ENCODE results near the gene POU2AF1.

Gene POU2AF1

DNA sequence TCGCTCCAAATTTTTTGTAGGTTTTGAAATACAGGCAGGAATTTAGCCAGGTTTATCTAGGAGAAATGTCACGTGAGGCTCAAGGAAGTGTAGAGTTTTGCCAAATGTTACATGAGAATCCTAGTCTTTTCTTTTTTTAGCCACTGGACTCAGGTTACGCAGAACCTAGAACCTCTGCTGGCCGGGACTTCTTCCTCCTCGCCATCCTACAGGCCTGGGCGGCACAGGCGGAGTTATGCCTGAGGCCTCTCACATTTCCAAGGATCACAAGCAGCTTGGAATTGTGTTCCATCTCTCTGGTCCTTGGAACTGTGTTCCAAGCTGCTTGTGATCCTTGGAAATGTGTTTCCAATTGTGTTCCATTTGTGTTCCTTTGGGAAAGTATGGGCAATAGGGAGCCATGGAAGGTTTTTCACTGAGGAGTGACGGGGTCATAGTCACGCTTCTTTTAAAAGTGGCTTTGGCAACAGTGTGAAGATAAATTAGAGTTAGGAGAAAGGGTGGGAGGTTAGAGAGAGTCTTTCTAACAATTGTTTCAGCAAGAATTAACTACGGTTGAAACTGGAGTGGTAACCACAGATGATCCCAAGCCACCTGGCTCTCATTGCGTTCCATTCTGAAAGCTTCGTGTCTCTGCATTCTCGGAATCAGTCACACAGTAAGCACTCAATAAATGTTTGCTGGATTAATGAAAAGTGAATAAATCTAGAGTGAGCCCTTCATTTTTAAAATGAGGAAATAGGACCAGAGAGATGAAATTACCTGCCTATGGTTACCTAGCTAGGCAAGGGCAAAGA is 12.5 kb upstream of the POU2AF1 start:
- in situ Hi-C loops (cut with MboI; ENCODE audit: low sequenced_read_pairs), result no loop called here

DNA sequence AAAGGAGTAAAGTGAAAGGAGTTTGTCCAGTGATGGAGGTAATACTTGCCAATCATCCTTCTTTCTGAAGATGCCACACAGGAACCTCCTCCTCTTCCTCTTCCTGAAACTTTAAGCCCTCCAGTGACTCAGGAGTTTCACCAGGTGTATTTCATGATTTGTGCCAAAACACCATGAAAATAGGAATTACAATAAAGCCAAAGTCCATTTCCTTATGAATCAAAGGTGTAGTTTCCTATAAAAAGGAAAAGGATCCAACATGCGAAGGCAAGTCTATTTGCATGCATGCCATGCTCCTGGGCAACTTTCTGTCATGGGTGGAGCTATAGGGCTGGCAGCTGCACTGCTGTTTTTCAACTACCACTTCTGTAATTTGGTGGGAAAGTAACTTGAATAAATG is 9.8 kb upstream of the POU2AF1 start:
- in situ Hi-C loops (cut with MboI; ENCODE audit: low sequenced_read_pairs), result no loop called here

GRCh38 chr11:111388420-111388819 is 9.3 kb upstream of the POU2AF1 start:
- in situ Hi-C loops (cut with MboI; ENCODE audit: low sequenced_read_pairs), result no loop called here

DNA sequence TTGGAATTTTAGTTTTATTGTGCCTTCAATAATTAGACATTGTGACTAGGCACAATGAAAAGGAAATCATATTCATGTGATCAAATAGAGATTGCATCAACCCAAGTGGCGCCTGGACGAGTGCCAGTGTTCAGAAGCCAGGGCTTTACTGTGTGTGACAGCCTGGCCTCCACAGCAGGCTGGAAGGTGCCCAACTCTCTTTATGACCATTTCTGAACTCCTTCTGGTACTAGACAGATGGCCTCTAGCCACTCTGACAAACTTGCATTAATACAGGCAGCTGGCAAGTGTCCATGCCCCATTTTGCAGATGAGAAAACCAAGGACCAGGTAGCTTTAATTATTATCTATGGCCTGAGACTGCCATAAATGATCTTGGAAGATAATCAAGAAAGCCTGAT is 8.3 kb upstream of the POU2AF1 start:
- in situ Hi-C loops (cut with MboI; ENCODE audit: low sequenced_read_pairs), result no loop called here

- in situ Hi-C loops (cut with MboI; ENCODE audit: low sequenced_read_pairs), result no loop called here
Measured at GRCh38 chr11:111386611-111387150, 7.6 kb upstream of the POU2AF1 start.

DNA sequence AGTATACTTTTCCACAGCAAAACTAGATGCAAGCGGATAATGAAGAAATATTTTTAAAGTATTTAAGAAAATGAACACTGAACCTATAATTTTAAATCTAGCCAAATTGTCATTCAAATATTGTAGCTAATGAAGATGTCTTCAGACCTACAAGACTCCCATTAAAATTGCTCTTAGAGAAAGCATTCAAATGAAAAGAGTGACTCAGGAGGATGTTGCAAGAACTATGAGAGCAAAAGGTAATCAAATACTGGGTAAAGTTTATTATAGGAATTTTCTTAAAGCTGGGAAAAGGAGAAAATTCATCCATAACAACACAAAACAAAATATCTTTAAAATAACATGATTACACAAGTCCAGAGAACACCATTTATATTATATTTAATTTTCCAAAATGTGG is 5.4 kb upstream of the POU2AF1 start:
- in situ Hi-C loops (cut with MboI; ENCODE audit: low sequenced_read_pairs), result no loop called here

GRCh38 chr11:111382451-111382850 is 3.4 kb upstream of the POU2AF1 start:
- in situ Hi-C loops (cut with MboI; ENCODE audit: low sequenced_read_pairs), result no loop called here

DNA sequence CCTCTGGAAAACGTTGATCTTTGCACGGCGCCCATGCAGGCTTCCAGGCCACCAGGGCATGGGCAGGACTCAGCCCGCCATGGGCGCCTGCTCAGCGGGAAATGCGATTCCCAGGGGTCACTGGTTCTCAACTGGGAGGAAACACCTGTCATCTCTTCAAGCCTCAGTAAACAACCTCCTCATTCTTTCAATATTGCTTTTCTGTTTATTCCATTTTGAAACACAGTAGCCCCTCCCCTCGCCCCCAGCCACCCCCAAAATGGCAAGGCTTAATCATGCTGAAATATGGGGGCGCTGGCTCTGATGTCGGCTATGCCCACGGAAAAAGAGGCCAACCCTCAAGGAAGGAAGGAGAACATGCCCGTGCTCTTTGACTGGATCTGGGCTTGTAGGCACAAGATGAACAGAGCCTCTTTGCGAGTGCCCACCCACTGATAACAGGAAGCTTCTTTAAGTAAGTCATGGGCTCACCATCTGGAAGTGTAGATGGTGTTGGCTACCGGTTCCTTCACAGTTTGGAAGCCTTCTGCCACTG is 594 bp upstream of the POU2AF1 start:
- in situ Hi-C loops (cut with MboI; ENCODE audit: low sequenced_read_pairs), result no loop called here

DNA sequence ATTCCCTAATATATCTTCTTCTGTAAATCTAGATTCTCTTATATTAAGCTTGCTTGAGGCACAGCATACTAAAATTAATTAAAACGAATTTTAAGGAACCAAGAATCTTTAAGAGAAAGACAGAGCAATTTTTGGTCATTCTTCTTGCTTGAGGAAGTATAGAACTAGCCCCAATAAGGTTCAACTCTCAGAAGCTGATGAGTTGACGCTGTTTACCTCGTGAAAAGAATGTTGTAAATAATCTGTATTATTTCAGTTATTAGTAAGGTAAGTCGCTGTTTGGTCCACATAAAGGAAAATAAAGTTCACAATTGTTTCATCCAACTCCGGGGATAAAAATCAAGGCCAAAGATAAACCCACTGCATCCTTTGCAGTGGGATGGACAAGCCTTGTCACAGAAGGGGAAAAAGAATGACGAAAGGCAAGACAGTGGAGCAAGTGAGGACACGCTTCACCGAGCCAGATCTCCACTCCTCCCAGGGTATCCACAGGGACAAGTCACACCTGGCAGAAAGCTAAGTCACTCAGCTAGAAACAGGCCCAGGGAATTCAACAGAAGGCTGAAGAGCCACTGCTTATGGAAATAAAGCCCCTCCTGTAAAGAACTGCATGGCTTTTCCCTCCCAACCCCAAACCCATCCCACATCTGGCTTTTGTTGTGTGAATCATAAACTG is 752 bp downstream of the POU2AF1 start:
- in situ Hi-C loops (cut with MboI; ENCODE audit: low sequenced_read_pairs), result no loop called here

DNA sequence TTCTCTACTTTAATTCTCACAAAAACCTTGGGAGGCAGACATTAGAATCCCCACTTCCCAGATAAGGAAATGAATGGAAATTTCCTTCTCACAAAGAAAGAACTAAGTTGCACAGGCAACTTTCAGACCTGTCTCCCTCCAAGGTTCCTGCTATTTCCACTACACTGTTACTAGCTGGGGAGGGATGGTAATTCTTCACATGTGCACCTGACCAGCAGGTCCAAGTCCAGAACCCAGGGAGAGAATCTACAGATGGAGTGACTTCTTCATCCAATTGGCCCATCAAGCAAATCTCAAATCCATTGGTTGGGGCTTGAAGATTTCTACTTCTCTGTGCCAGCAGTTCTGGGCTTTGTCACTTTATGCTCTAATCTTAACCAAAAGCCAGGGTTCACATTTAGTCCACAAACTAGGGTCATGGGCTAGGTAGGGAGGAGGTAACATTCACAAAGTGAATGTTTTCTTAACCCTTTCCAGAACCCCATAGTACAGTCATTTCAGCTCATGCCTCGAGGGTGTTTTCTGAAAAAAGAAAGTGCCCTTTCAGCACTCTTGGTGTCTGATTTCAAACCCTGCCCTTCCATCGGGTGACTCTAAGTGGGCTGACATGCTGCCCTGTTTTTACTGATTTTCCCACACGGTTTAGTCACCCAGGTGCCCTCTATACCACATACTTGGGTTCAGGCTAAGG is 2.7 kb downstream of the POU2AF1 start:
- in situ Hi-C loops (cut with MboI; ENCODE audit: low sequenced_read_pairs), result no loop called here

- in situ Hi-C loops (cut with MboI; ENCODE audit: low sequenced_read_pairs), result no loop called here
Measured at GRCh38 chr11:111373590-111373989, 5.5 kb downstream of the POU2AF1 start.

DNA sequence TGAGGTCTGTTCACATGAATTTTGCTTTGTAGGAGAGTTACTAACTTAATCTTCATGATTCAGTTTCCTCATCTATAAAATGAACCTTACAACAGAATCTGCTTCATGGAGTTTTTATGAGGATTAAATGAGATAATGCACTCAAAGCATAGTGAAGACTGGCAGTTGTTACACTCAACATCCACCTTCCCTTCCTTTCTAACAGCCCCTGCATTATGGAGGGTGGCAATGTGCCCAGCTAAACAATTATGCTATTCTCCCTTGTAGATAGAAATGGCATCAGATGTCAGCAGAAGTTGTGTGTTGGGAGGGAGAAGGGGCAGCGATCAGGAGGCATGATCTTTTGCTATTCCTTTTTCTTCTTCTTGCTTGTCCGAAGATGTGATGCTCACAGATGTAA is 6.5 kb downstream of the POU2AF1 start:
- in situ Hi-C loops (cut with MboI; ENCODE audit: low sequenced_read_pairs), result no loop called here

DNA sequence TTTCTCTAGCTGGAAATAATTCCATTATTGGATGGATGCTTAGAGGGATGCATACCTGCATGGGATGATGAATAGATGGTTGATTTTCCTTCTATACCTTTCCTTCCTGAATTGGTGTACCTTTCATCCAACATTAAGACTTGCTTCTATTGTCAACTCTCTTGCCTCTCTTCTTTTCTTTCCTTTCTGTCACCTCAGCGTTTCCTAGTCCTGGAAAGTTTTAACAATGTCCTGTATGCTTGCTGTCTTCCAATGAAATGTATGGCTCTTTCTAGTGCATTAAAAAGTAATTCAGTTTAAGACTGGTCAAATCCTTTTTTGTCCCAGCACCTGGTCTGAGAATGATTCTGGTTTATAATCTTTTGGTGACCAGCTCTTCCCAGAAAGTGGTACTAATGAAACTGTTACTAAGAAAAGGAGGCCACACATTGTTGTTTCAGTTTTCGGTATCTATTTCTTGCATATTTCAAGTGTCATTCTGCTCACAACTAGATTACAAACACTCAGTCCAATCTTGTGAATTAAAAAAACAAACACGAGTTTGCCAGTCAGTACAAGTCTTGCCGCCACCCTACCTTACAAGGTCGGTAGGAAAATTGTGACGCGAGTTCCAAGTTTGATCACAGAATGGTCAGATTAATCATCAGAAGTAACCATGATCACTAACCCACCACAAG is 8.0 kb downstream of the POU2AF1 start:
- in situ Hi-C loops (cut with MboI; ENCODE audit: low sequenced_read_pairs), result no loop called here

- in situ Hi-C loops (cut with MboI; ENCODE audit: low sequenced_read_pairs), result no loop called here
Measured at GRCh38 chr11:111370270-111370901, 8.7 kb downstream of the POU2AF1 start.

DNA sequence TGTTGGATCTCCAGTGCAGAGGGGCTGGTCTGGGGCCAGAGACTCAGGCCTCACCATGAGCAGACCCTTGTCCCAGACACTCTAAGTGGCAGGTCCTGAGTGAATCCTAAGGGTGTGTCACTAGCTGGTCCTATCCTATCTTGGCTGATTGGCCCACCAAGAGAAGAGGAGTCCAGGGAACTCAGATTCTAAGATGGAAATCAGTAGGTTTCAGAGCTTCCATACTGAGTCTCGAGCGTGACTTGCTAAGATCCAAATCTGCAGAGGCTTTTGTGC is 10.9 kb downstream of the POU2AF1 start:
- in situ Hi-C loops (cut with MboI; ENCODE audit: low sequenced_read_pairs), result no loop called here

GRCh38 chr11:111367411-111368284 is 11.4 kb downstream of the POU2AF1 start:
- in situ Hi-C loops (cut with MboI; ENCODE audit: low sequenced_read_pairs), result no loop called here

- in situ Hi-C loops (cut with MboI; ENCODE audit: low sequenced_read_pairs), result no loop called here
Measured at GRCh38 chr11:111366560-111367410, 12.3 kb downstream of the POU2AF1 start.

- in situ Hi-C loops (cut with MboI; ENCODE audit: low sequenced_read_pairs), result no loop called here
Measured at GRCh38 chr11:111365722-111366559, 13.1 kb downstream of the POU2AF1 start.
